ENCODE data around the gene PRDM16.

- TF ChIP-seq CTCF (IDR thresholded peaks at IDR 0.05) = no peak
- TF ChIP-seq POLR2AphosphoS5 (IDR thresholded peaks at IDR 0.05) = no peak
Observed at GRCh38 chr1:3171761-3172160, 102.8 kb downstream of the PRDM16 start.
